Upper lobe of left lung (tissue), 6 donors: ENCODE measurements around the gene MLX. TPM values are rescaled to one million over a fixed set of nuclear protein-coding genes. Genes with fewer than 3 reads are reported as not detected.
A peak's percentile ranks its signal among the peaks of the same experiment; 100 is the strongest.
"Not testable (repeated sequence)": the region's sequence is repeated elsewhere in the genome, so short reads cannot be mapped to it uniquely, and the experiment has no call there.

Experiments
- ATAC-seq, 2 donors: fragments of 200-7000 bp; cut with Tn5 transposase; one replicate each; pipeline ENCODE4 v1.9.1; 2022; ENCODE audit warnings: mild to moderate bottlenecking in 2 of 2, moderate library complexity in 2 of 2; ENCODE audit not compliant: low FRiP score in 2 of 2
- DNase-seq, 2 donors: peaks; one replicate each; pipeline ENCODE4 v3.0.0-alpha.2; 2019 to 2020
- H3K27ac ChIP-seq, 4 donors: fragments of 200-600 bp; sonication (generic); one replicate each; pipeline ENCODE4 v1.5.1; 2016 to 2019
- H3K27me3 ChIP-seq, 4 donors: fragments of 200-600 bp; sonication (generic); one replicate each; pipeline ENCODE4 v1.5.1; 2017 to 2019
- H3K36me3 ChIP-seq, 4 donors: fragments of 200-600 bp; sonication (generic); one replicate each; pipeline ENCODE4 v1.5.1; 2016 to 2019
- H3K4me1 ChIP-seq, 4 donors: fragments of 200-600 bp; sonication (generic); one replicate each; pipeline ENCODE4 v1.5.1; 2018 to 2019
- H3K4me3 ChIP-seq, 4 donors: fragments of 200-600 bp; sonication (generic); one replicate each; pipeline ENCODE4 v1.5.1; 2017 to 2019; ENCODE audit warnings: mild to moderate bottlenecking in 2 of 4, moderate library complexity in 1 of 4
- H3K9me3 ChIP-seq, 4 donors: fragments of 200-600 bp; sonication (generic); one replicate each; pipeline ENCODE4 v1.5.1; 2018 to 2019
- EP300 ChIP-seq, 4 donors: sonication (generic); formaldehyde crosslinking; IDR thresholded peaks; one replicate each; pipeline ENCODE4 v1.5.1; 2017; ENCODE audit warnings: antibody characterized with exemption in 4 of 4, control low read depth in 2 of 4
- POLR2A ChIP-seq, 4 donors: fragments of 450-650 bp; IDR thresholded peaks; one replicate each; pipeline ENCODE4 v1.5.1; 2016 to 2017; ENCODE audit warnings: antibody characterized with exemption in 4 of 4, mild to moderate bottlenecking in 2 of 4
- POLR2AphosphoS5 ChIP-seq, 2 donors: sonication (generic); formaldehyde crosslinking; IDR thresholded peaks; one replicate each; pipeline ENCODE4 v1.5.1; 2017; ENCODE audit warnings: antibody characterized with exemption in 2 of 2
- WGBS, 2 donors: methylation state at CpG; one replicate each; pipeline ENCODE4 v1.1.5; 2017 to 2018; 5-methylcytosine and 5-hydroxymethylcytosine counted together
- total RNA-seq, 6 donors: library from RNA; depleted of rRNA in 4 of 6; stranded (reverse); fragments of >200 nt in 4 of 6; gene quantifications; one replicate each; pipeline versions ENCODE4 v1.1.0 to v1.2.1, GENCODE V29; 2016 to 2021
- TF ChIP-seq, protein P1 (sequence below), 6 experiments: fragments of 450-650 bp in 4 of 6; fragments of 200-600 bp in 2 of 6; sonication (generic) in 2 of 6; IDR thresholded peaks; one replicate each; pipeline ENCODE4 v1.5.1; 2016 to 2019; ENCODE audit warnings: antibody characterized with exemption in 6 of 6
- donor health status: DM: no; HTN: no; CAD: no; lungs with moderate emphysema.
- donor health status: DM: no; HTN: yes; CAD: no; lungs with severe emphysema.

The MLX gene
- total RNA-seq, 6 donors from 2014 or later = 61.8 to 104 (median 83.5) TPM

DNA sequence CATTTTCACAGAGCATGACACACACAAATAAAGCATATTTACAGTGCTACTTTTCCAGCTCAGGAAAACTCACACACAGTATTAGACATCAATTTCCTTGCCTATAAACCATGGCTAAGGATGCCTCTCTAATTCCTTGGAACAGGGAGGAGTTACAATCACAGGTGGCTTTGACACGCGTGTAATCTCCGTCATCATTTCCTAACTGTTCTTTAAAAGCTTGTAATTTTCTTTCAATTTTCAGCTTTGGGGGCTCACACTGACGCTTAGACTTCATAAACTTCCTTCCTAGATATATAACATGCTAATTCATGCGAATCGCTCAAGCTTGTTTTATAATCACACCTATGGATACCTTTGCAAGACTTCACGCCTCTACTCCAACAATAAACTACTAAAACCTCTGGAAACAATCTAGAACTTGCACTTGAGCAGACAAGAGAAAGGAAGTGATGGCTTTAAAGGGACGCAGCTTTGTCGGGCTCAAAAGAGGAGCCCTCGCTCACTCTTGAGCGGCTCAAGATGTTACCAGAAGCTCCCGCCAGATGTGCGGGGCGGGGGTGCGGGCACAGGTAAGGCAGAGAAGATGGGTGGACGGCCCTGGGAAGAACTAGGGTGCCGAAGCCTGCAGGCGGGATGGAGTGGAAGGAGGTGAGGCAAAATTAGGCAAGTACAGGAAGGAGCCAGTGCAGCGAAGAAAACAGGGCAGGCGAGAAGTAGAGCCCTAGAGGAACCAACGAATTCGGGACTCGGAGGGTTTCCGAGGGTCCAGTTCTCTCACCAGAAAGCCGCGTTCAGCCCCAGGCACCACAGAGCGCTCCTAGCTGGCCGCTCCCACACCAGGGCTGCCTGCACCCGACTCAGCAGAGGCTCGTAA is 41.6 kb downstream of the MLX start:
- Histone ChIP-seq H3K4me1 (peaks cover 41 to 49% (median 45%) of the 10 kb centered on the region in 4 donors), H3K27ac (peak overlapping the region; percentile 86 to 97 (median 94)), H3K36me3 (peaks cover 4 to 20% (median 14%) of the 10 kb centered on the region in 4 donors), H3K27me3 (no peaks in the 10 kb centered on the region), H3K9me3 (no peaks in the 10 kb centered on the region), H3K4me3 (peak overlapping the region; percentile 60 to 96 (median 94))
- peak; percentile 77 to 84 for ATAC-seq
- peak in 1 of 2 donors; percentile 22 for DNase-seq
- WGBS, 2 donors = 0 to 1% methylated on average over 24 to 27 of the region's 30 CpGs
- TF ChIP-seq EP300 (IDR thresholded peaks at IDR 0.05) (no peak), POLR2A (IDR thresholded peaks at IDR 0.05) (no peak), POLR2AphosphoS5 (IDR thresholded peaks at IDR 0.05) (no peak)
- TF ChIP-seq, protein P1, sequence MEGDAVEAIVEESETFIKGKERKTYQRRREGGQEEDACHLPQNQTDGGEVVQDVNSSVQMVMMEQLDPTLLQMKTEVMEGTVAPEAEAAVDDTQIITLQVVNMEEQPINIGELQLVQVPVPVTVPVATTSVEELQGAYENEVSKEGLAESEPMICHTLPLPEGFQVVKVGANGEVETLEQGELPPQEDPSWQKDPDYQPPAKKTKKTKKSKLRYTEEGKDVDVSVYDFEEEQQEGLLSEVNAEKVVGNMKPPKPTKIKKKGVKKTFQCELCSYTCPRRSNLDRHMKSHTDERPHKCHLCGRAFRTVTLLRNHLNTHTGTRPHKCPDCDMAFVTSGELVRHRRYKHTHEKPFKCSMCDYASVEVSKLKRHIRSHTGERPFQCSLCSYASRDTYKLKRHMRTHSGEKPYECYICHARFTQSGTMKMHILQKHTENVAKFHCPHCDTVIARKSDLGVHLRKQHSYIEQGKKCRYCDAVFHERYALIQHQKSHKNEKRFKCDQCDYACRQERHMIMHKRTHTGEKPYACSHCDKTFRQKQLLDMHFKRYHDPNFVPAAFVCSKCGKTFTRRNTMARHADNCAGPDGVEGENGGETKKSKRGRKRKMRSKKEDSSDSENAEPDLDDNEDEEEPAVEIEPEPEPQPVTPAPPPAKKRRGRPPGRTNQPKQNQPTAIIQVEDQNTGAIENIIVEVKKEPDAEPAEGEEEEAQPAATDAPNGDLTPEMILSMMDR (IDR thresholded peaks at IDR 0.05) = no peak

- H3K27ac ChIP-seq = peak within 1 kb of the TSS; percentile 86 to 97 (median 94)
- TF ChIP-seq EP300 (IDR thresholded peaks at IDR 0.05) (peak in 1 of 4 donors; percentile 7), POLR2A (IDR thresholded peaks at IDR 0.05) (peak in 3 of 4 donors; percentile 50 to 96 (median 85)), POLR2AphosphoS5 (IDR thresholded peaks at IDR 0.05) (peak; percentile 89 to 96)
- TF ChIP-seq, protein P1 (IDR thresholded peaks at IDR 0.05) = peak in 4 of 6 experiments; percentile 21 to 65 (median 54)
- H3K4me3 ChIP-seq = peak within 1 kb of the TSS; percentile 60 to 96 (median 94)
- H3K9me3 ChIP-seq = no peaks in the 10 kb centered on the region
- ATAC-seq = peak; percentile 98 to 99
- peaks cover 4 to 27% (median 22%) of the 10 kb centered on the region in 4 donors for H3K36me3 ChIP-seq
- H3K4me1 ChIP-seq = peaks cover 41 to 49% (median 45%) of the 10 kb centered on the region in 4 donors
- 0% methylated on average over 9 to 42 of the region's 66 CpGs for WGBS, 2 donors
- DNase-seq = peak; percentile 99
- no peaks in the 10 kb centered on the region for H3K27me3 ChIP-seq
Measured at GRCh38 chr17:42609182-42609813, 42.4 kb downstream of the MLX start, which contains the start of the genes RETREG3 and TUBG1. Gene RETREG3 (minus strand): TSS chr17:42609374. CDS start chr17:42609324, 50 bp downstream. Gene TUBG1 (plus strand): TSS chr17:42609683. CDS start chr17:42609738, 55 bp downstream.

DNA sequence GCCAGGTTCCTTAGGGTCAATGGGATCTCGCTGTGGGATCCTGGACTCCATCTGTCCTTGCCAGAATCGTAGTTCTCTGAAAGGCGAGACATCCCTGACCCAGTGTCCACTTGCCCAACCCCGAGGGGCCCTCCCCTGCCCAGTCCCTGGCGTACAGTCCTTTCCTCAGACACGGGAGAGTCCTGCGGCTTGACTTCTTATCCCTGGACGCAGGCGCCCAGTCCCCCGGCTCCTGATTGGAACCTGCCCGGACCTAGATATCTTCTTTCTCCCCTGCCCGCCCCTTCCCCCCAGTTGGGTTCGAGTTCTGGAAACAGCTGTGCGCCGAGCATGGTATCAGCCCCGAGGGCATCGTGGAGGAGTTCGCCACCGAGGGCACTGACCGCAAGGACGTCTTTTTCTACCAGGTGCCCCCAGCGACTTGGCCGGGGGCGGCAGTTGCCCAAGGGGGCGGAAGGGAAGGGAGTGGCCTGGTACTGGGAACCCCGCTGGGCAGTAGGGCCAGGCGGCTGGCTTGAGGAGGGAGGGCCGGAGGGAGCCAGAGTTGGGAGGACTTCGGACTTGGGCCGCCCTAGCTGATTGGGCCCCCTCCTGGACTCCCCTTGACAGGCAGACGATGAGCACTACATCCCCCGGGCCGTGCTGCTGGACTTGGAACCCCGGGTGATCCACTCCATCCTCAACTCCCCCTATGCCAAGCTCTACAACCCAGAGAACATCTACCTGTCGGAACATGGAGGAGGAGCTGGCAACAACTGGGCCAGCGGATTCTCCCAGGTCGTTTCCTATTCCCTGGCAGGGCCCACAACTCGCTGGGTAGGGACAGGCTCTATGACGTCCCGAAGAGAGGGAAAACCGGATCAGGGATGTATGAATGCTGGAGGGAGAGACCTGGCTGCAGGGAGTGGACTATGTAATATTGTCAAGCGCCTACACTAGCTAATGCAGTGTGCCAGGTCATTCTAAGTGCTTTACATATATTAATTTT is 43.2 kb downstream of the MLX start:
- H3K9me3 ChIP-seq, H3K27me3 ChIP-seq: not testable (repeated sequence)
- Histone ChIP-seq H3K36me3 (peaks cover 7 to 35% (median 30%) of the 10 kb centered on the region in 4 donors), H3K4me1 (peaks cover 37 to 43% (median 41%) of the 10 kb centered on the region in 4 donors), H3K27ac (peak overlapping the region; percentile 79 to 94 (median 82)), H3K4me3 (peak overlapping the region; percentile 51 to 95 (median 77))
- ATAC-seq (peak; percentile 13 to 44), DNase-seq (peak in 1 of 2 donors; percentile 86)
- WGBS, 2 donors = 13 to 39% methylated on average over 7 to 29 of the region's 42 CpGs
- peak in 1 of 4 donors; percentile 4 for TF ChIP-seq POLR2A (IDR thresholded peaks at IDR 0.05)

DNA sequence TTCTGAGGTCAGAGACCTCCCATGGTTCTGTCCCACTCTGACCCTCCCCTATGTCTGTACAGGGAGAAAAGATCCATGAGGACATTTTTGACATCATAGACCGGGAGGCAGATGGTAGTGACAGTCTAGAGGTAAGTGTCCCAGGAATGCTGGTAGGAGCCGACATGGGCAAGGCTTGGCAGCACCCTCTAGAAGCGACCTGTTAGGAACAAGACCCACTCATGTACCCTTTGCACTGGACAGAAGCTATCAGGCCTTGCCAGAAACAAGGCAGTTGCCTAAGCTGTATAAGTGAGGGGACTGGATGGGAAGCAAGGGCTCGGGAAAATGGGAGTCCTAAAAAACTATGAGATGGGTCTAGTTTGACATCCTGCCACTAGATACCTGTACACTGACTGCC is 45.1 kb downstream of the MLX start:
- Histone ChIP-seq H3K27ac (no peak overlapping the region), H3K9me3 (no peaks in the 10 kb centered on the region), H3K36me3 (peaks cover 10 to 45% (median 36%) of the 10 kb centered on the region in 4 donors), H3K4me3 (no peak overlapping the region), H3K4me1 (peaks cover 21 to 24% (median 23%) of the 10 kb centered on the region in 4 donors), H3K27me3 (no peaks in the 10 kb centered on the region)
- no peak for ATAC-seq
- TF ChIP-seq POLR2AphosphoS5 (IDR thresholded peaks at IDR 0.05) (no peak), POLR2A (IDR thresholded peaks at IDR 0.05) (no peak), EP300 (IDR thresholded peaks at IDR 0.05) (no peak)
- TF ChIP-seq, protein P1 (IDR thresholded peaks at IDR 0.05) = no peak
- no peak for DNase-seq
- 91 to 98% methylated on average over 4 of the region's 4 CpGs for WGBS, 2 donors
